Measurements from ENCODE around the gene ARAP2. TPM values are rescaled to one million over a fixed set of nuclear protein-coding genes. Genes with fewer than 3 reads are reported as not detected.

Gene ARAP2
- total RNA-seq, 1 experiment from 2014 or later: 25.8 TPM

DNA sequence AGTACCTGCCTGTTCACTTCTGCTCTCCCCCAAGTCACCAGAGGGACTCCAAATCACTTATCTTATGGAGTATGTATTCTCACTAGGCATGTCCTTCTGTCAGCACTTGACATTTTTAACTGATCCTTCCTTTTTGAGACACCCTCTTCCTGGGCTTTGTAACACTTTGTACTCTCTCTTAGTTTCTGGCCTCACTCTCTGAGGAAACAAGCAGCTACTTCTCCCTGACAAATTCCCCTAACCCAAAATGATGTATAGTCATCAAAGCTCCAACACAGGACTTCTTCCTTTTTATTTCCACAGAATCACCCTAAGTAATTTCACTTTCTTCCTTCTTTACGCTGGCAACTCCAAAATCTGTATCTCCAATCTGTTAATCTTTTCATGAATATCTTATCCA, 101.8 kb downstream of the ARAP2 start:
- no TSS peak for BruUV-seq (replicated peaks)
- peaks cover 10% of the 10 kb centered on the region; the same call in 1 of the 2 replicates for H3K36me3 ChIP-seq (ENCODE audit: low read depth)
- H4K20me1 ChIP-seq (ENCODE audit: insufficient read depth): no peaks in the 10 kb centered on the region
- no peak overlapping the region for H2AFZ ChIP-seq
- no peak for DNase-seq
- no peaks in the 10 kb centered on the region for H3F3A ChIP-seq (ENCODE audit: insufficient read depth, low read depth)
- ChIA-PET CTCF (no interaction called here), POLR2A (ENCODE audit: unreplicated experiment) (no interaction called here)
- no peak overlapping the region for H3K27ac ChIP-seq
- peaks cover 7% of the 10 kb centered on the region; the same call in 1 of the 2 replicates for H3K9me2 ChIP-seq (ENCODE audit: insufficient read depth)
- no peak overlapping the region for H3K4me2 ChIP-seq
- no peaks in the 10 kb centered on the region for H3K4me1 ChIP-seq (replicated peaks; ENCODE audit: insufficient read depth)
- no peak overlapping the region for H3K4me3 ChIP-seq
- TF ChIP-seq, protein P1, sequence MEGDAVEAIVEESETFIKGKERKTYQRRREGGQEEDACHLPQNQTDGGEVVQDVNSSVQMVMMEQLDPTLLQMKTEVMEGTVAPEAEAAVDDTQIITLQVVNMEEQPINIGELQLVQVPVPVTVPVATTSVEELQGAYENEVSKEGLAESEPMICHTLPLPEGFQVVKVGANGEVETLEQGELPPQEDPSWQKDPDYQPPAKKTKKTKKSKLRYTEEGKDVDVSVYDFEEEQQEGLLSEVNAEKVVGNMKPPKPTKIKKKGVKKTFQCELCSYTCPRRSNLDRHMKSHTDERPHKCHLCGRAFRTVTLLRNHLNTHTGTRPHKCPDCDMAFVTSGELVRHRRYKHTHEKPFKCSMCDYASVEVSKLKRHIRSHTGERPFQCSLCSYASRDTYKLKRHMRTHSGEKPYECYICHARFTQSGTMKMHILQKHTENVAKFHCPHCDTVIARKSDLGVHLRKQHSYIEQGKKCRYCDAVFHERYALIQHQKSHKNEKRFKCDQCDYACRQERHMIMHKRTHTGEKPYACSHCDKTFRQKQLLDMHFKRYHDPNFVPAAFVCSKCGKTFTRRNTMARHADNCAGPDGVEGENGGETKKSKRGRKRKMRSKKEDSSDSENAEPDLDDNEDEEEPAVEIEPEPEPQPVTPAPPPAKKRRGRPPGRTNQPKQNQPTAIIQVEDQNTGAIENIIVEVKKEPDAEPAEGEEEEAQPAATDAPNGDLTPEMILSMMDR (conservative IDR thresholded peaks at IDR 0.05): no peak
- TF ChIP-seq EZH2 (IDR thresholded peaks at IDR 0.05; ENCODE audit: low read depth): no peak
- no peaks in the 10 kb centered on the region for H3K79me2 ChIP-seq (ENCODE audit: low read depth)
- H3K27me3 ChIP-seq (ENCODE audit: insufficient read depth, low read depth): no peaks in the 10 kb centered on the region
- intact Hi-C loops (cut with micrococcal nuclease; ENCODE audit: unreplicated experiment): no loop called here
- no peaks in the 10 kb centered on the region for H3K9me3 ChIP-seq (ENCODE audit: insufficient read depth, low read depth)

GRCh38 chr4:36141186-36141585, 103.1 kb downstream of the ARAP2 start:
- TF ChIP-seq EZH2 (IDR thresholded peaks at IDR 0.05; ENCODE audit: low read depth): no peak
- TF ChIP-seq, protein P1 (conservative IDR thresholded peaks at IDR 0.05): no peak
- BruUV-seq (replicated peaks): no TSS peak
- intact Hi-C loops (cut with micrococcal nuclease; ENCODE audit: unreplicated experiment): no loop called here

DNA sequence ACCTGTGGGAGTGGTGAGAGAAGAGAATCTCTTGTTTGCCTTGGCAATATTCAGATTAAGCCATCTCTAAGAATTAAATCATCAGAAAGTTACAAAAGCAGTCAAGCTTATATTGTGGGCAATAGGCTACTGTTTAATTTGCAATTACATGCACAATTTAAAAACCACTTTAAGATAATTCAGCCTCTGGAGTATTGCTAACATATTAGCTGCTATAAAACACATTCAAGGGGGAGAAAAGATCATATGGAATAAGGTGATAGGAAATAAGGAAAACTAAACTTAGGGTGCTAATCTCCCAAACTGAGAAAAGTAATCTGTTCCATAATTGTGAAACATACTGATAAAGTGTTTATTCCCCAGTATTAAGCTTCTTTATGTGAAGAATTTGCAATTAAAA, 103.9 kb downstream of the ARAP2 start:
- no peak overlapping the region for H2AFZ ChIP-seq
- no peaks in the 10 kb centered on the region for H3K79me2 ChIP-seq (ENCODE audit: low read depth)
- H3F3A ChIP-seq (ENCODE audit: insufficient read depth, low read depth): no peaks in the 10 kb centered on the region
- no peaks in the 10 kb centered on the region for H3K27me3 ChIP-seq (ENCODE audit: insufficient read depth, low read depth)
- H4K20me1 ChIP-seq (ENCODE audit: insufficient read depth): no peaks in the 10 kb centered on the region
- no peaks in the 10 kb centered on the region for H3K4me1 ChIP-seq (replicated peaks; ENCODE audit: insufficient read depth)
- DNase-seq: no peak
- TF ChIP-seq EZH2 (IDR thresholded peaks at IDR 0.05; ENCODE audit: low read depth): no peak
- TF ChIP-seq, protein P1 (conservative IDR thresholded peaks at IDR 0.05): no peak
- no TSS peak for BruUV-seq (replicated peaks)
- H3K4me2 ChIP-seq: no peak overlapping the region
- H3K4me3 ChIP-seq: no peak overlapping the region
- ChIA-PET POLR2A (ENCODE audit: unreplicated experiment) (no interaction called here), CTCF (no interaction called here)
- peaks cover 7% of the 10 kb centered on the region; the same call in 1 of the 2 replicates for H3K9me2 ChIP-seq (ENCODE audit: insufficient read depth)
- H3K27ac ChIP-seq: no peak overlapping the region
- no peaks in the 10 kb centered on the region for H3K9me3 ChIP-seq (ENCODE audit: insufficient read depth, low read depth)
- intact Hi-C loops (cut with micrococcal nuclease; ENCODE audit: unreplicated experiment): no loop called here
- peaks cover 10% of the 10 kb centered on the region; the same call in 1 of the 2 replicates for H3K36me3 ChIP-seq (ENCODE audit: low read depth)

More at GRCh38 chr4:36141186-36141585, 103.1 kb downstream of the ARAP2 start:
- Histone ChIP-seq H3K36me3 (ENCODE audit: low read depth) (peaks cover 10% of the 10 kb centered on the region; the same call in 1 of the 2 replicates), H3K79me2 (ENCODE audit: low read depth) (no peaks in the 10 kb centered on the region), H4K20me1 (ENCODE audit: insufficient read depth) (no peaks in the 10 kb centered on the region), H3K4me1 (replicated peaks; ENCODE audit: insufficient read depth) (no peaks in the 10 kb centered on the region), H3K27me3 (ENCODE audit: insufficient read depth, low read depth) (no peaks in the 10 kb centered on the region), H3K4me3 (no peak overlapping the region), H3K27ac (no peak overlapping the region), H3K9me3 (ENCODE audit: insufficient read depth, low read depth) (no peaks in the 10 kb centered on the region), H3K9me2 (ENCODE audit: insufficient read depth) (peaks cover 7% of the 10 kb centered on the region; the same call in 1 of the 2 replicates), H2AFZ (no peak overlapping the region), H3K4me2 (no peak overlapping the region), H3F3A (ENCODE audit: insufficient read depth, low read depth) (no peaks in the 10 kb centered on the region)
- POLR2A ChIA-PET (ENCODE audit: unreplicated experiment): no interaction called here
- DNase-seq: no peak
- CTCF ChIA-PET: no interaction called here

Data from PC-9 (cell line).